ENCODE measurements around the gene HHIPL1.
"Not testable (repeated sequence)": the region's sequence is repeated elsewhere in the genome, so short reads cannot be mapped to it uniquely, and the experiment has no call there.

Gene HHIPL1

GRCh38 chr14:99636487-99636886 lies 8.4 kb upstream of the HHIPL1 start:
- no peak for DNase-seq

DNA sequence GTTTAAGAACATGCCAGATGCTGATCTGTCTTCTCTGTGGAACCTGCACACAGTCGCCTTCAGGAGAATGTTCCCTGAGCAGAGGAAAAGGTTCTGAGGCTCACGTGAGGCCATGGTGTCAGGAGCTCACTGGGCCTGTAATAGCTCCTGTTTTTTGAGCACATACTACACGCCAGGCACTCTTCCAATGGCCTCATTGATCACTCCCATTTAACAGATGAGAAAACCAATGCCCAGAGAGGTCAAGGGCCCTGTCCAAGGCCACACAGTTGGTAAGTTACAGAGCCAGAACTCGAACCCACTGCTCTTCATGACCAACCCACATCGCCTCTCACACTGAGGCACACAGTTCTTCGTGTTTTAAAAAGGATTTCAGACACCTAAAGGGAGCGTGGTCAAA lies 7.3 kb upstream of the HHIPL1 start:
- DNase-seq = no peak

GRCh38 chr14:99642771-99643170 lies 2.2 kb upstream of the HHIPL1 start:
- DNase-seq = not testable (repeated sequence)

GRCh38 chr14:99643343-99643742 lies 1.6 kb upstream of the HHIPL1 start:
- DNase-seq = no peak

- no peak for DNase-seq
These were observed 818 bp upstream of the HHIPL1 start for GRCh38 chr14:99644035-99644587.

GRCh38 chr14:99645545-99646505 lies 896 bp downstream of the HHIPL1 start:
- DNase-seq = no peak

- no peak for DNase-seq
These were observed 2.5 kb downstream of the HHIPL1 start for GRCh38 chr14:99647411-99647810.

DNA sequence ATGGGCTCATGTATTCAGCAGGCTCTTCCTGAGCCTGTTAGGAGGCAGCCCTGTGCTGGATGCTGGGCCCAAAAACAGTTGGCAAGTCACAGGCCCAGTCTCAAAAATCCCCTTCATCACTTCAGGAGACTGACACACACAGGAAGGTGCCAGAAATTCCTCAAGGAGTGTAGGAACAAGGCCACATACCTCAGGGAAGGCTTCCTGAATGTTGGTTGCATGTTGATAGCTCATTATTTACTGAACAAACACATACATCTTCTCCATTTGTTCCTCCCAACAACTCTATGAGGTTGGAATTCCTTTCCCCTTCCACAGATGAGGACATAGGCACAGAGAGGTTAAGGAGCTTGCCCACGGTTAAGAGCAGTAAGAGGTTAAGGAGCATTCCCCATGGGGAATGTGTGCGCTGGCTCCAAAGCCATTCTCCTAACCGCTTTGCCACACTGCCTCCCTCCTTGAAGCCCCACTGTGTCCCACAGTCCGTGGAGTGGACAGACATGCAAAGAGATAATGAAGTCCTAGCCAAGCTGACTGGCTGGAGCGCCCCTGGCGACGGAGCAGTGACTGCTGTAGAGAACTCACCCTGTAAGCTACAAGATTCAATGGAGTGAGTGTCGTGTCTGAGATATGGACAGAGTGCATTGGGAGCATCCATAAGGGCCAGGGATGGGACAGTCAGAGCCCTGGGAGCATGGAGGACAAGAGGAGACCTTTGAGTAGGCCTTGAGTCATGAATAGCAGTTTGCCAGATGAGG lies 3.3 kb downstream of the HHIPL1 start:
- DNase-seq = no peak

DNA sequence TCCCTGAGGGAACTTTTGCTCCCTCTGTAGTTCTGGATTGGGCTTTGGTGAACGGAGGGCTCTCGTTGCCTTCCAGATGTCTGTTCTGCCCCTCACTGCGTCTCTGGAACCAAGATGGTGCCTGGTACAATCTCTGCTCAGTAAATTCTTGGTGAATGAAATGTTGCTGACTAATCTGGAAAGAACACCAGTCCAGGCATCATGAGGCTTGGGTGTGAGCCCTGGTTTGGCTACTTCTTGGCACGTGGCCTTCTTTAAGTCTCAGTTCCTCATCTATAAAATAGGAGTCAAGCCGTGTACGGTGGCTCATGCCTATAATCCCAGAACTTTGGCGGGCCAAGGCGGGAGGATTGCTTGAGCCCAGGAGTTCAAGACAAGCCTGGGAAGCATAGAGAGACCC lies 4.3 kb downstream of the HHIPL1 start:
- no peak for DNase-seq

DNA sequence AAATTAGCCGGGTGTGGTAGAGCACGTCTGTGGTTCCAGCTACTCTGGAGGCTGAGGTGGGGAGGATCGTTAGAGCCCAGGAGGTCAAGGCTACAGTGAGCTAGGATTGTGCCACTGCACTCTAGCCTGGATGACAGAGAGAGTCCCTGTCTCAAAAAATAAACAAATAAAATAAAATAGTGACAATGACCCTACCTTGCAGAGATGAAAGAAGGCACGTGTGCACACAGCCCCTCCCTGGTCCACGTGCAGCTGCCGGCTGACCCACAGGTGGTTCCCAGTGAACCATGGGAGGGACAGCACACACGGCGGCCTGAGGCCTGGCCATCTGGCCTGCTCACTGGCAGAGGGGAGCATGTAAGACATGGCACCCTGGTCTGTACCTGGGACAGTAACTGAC lies 4.7 kb downstream of the HHIPL1 start:
- no peak for DNase-seq

- DNase-seq = no peak
These were observed 5.3 kb downstream of the HHIPL1 start for GRCh38 chr14:99650189-99650588.

DNA sequence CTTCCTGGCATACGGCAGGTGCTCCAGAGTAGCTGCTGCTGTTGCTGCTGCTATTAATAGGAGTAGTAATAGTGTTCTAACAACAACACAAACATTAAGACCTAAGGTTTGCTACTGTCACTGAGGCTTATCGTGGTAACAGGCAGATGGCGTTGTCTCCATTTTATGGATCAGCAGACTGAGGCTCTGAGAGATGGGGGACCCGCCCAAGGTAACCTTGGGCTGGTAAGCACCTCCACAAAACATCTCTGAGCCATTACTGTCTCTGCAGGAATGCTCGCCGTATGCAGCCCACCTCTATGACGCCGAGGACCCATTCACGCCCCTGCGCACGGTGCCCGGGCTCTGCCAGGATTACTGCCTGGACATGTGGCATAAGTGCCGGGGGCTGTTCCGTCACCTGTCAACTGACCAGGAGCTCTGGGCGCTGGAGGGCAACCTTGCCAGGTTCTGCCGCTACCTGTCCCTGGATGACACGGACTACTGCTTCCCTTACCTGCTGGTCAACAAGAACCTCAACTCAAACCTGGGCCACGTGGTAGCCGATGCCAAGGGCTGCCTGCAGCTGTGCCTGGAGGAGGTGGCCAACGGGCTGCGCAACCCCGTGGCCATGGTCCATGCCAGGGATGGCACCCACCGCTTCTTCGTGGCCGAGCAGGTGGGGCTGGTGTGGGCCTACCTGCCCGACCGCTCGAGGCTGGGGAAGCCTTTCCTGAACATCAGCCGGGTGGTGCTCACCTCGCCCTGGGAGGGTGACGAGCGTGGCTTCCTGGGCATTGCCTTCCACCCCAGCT lies 7.2 kb downstream of the HHIPL1 start:
- no peak for DNase-seq

- DNase-seq = no peak
These were observed 9.5 kb downstream of the HHIPL1 start for GRCh38 chr14:99654235-99654985.

GRCh38 chr14:99655521-99655920 lies 10.6 kb downstream of the HHIPL1 start:
- DNase-seq = no peak

DNA sequence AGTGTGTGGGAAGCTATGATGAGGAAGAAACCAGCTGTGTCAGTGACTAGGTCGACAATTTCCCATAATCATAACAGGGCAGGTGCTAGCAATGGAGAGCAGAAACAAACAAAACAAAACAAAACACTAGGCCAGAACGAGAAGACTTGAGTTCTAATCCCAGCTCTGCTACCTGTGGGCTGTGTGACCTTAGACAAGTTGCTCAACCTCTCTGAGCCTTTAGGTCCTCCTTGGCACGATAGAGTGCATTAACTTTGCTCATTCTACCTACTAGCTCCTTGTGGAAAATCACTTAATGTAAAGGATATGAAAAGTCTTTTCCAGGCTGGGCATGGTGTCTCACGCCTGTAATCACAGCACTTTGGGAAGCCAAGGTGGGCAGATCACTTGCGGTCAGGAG lies 11.2 kb downstream of the HHIPL1 start:
- DNase-seq = no peak

- DNase-seq = no peak
These were observed 12.8 kb downstream of the HHIPL1 start for GRCh38 chr14:99657645-99658155.

GRCh38 chr14:99658218-99658845 lies 13.4 kb downstream of the HHIPL1 start:
- no peak for DNase-seq

DNA sequence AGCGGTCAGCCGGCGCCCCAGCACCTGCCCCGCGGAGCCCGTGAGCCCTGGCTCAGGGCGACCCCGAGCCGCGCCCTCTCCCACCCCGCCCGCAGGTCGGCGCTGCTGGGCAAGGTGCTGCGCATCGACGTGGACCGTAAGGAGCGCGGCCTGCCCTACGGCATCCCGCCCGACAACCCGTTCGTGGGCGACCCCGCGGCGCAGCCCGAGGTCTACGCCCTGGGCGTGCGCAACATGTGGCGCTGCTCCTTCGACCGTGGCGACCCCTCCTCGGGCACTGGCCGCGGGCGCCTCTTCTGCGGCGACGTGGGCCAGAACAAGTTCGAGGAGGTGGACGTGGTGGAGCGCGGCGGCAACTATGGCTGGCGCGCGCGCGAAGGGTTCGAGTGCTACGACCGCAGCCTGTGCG lies 14.4 kb downstream of the HHIPL1 start:
- DNase-seq = no peak

DNA sequence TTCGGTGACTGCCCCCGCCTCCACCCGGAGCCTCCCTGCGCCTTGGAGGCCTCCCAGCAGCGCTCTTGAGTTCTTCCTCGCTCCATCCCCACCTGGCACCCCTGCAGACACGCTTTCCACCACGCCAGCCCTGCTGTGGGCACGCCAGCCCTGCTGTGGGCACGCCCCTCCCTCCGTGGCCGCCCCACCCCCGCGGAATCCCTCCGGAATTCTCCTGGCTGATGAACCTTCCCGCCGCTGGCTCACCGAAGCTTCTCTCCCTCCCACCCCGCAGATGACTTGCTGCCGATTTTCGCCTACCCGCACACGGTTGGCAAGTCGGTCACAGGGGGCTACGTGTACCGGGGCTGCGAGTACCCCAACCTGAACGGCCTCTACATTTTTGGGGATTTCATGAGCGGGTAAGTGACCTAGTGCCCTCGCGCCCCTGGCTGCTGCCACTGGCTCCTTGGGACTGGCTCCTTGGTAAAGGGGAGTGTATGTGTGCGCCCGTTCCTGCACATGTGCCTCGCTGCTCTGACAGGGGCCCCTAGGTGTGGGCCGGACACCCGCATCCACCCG lies 15.2 kb downstream of the HHIPL1 start:
- no peak for DNase-seq

DNA sequence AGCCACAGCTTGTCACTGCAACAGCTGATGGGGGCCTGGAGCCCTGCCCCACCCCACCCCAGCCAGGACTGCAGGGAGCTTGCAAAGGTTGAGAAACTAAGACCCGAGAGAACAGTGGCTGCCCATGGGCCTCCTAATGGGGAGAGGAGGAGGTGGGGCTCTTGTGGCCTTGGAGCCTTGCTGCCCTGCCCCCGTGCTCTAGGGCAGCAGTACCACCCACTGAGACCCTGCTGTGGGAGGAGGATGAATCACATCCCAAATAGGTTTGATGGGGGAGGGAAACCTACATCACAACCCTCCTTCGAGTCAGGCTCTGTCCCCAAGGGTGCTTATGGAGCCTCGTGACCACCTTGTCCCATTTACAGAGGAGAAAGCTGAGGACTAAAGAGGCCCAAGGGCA lies 15.9 kb downstream of the HHIPL1 start:
- DNase-seq = no peak

DNA sequence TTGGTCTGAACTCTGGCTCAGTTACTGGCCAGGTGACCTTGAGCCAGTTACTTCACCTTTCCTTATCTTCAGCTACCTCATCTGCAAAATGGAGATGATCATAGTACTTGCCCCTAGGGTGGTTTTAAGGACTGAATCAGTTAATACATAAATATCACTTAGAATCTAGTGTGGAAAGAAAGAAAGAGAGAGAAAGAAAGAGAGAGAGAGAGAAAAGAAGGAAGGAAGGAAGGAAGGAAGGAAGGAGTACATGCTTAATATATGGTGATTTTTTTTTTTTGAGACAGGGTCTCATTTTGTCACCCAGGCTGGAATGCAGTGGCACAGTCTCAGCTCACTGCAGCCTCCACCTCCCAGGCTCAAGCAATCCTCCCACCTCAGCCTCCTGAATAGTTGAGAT lies 16.3 kb downstream of the HHIPL1 start:
- DNase-seq = not testable (repeated sequence)
